GM18909 (cell line): ENCODE data around the gene NFATC2.

Experiments used
- ATAC-seq: cut with Tn5 transposase; IDR thresholded peaks from one replicate; pipeline ENCODE4 v1.9.1; 2021; ENCODE audit warnings: mild to moderate bottlenecking; ENCODE audit not compliant: unreplicated experiment, poor library complexity

The NFATC2 gene

DNA sequence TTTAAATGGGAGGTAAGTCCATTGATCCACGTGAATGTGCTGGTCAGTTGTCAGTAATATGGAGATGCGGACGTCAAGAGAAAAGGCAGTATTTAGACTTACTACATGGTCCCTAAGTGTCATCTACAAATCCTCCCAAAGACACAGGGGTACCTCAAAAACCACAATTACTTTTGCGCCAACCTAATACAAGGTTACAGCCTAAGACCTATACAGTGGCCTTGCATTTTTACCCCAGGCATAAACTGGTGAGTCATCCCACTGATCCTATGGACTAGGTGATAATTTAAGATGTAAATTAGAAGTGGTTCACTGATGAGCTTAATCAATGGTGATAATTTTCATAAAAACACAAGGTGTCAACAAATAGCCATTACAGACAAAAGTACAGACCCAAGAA, 141.0 kb downstream of the NFATC2 start:
- no peak for ATAC-seq

- peak; percentile 77 for ATAC-seq
These were observed 142.2 kb downstream of the NFATC2 start for GRCh38 chr20:51400051-51400926.

DNA sequence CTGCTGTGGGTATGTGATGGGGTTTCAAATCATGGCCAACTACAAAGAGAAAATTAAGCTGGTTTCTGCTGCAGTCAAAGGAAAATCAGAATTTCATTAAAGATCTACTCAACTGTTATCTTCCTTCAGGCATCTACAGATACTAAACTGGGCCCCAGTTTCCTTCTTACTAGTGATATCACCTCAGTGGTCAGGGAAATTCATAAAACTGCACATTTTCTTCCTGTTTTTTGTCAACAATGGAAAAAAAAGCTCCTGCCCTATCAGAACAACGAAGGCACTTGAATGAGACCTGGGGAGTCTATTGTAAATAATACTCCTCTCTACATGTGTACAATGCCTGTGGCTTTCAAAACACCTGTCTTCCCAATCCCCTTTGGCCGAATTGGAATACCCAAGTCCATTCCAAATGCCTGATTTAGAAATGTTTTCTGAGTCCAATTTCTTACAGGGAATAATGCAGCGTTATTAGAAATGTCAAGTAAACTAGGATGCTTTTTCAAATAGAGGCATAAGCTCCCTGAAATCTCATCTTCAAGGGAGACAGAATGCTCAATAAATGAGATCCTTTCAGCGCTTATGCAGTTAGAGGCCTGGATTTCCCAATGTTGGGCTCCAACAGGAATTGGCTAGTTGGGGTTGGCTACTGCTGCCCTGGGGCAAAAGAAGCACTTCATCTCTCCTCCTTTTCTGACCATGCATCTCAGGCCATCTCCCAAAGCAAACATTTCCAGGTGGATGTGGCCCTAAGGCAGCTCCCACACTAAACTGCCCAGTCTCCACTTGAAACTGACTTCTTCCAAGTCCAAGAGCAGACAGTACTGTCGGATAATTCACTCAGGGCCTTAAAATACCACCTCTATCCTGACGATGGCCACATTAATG, 143.3 kb downstream of the NFATC2 start:
- no peak for ATAC-seq

GRCh38 chr20:51398552-51398951, 144.0 kb downstream of the NFATC2 start:
- ATAC-seq: no peak

DNA sequence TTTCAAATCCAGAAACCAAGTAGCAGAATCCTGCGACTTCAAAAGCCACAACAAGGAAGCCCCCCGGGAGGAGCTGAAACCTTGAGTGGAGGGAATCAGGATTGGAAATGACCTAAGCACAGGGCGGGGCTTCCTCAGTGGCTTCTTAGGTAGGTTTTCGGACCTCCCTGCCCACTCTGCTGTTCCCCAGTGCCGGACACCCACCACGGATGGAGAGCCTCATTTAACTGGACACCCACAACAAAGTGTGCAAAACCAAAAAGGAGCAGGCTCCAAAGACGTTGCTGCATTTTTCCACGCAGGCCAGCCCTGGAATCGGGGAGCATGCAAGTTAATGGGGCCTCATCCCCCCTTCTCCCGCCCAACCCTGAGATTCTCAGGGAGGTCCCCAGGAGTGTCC, 144.4 kb downstream of the NFATC2 start:
- ATAC-seq: no peak

- ATAC-seq: no peak
These were observed 145.4 kb downstream of the NFATC2 start for GRCh38 chr20:51397137-51397536.

DNA sequence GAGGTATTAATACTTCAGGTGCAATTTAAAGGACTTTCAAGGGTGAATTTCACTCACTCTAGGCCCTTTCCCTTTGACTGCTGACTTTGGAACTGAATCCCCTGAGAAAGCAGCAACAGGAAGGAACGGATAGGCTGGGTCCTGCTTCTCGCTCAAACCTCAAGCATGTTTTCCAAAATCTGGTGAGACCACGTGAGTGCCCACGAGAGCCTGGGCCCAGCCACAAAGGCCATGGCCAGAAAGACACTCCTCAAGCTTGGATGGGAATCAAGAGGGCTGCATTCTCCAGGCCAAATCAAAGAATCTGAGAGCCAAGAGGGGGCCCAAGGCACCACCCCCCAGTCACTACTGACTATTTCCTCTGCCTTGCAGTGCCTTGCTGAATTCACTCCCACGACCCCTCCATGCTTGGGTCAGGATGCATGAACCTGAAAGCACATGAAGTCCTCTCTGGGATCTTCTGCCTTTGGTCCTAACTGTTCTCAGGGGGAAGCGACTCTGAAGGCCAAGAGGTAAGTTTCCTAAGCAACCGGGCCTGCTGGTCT, 146.1 kb downstream of the NFATC2 start:
- no peak for ATAC-seq

- no peak for ATAC-seq
These were observed 147.8 kb downstream of the NFATC2 start for GRCh38 chr20:51394706-51395105.

DNA sequence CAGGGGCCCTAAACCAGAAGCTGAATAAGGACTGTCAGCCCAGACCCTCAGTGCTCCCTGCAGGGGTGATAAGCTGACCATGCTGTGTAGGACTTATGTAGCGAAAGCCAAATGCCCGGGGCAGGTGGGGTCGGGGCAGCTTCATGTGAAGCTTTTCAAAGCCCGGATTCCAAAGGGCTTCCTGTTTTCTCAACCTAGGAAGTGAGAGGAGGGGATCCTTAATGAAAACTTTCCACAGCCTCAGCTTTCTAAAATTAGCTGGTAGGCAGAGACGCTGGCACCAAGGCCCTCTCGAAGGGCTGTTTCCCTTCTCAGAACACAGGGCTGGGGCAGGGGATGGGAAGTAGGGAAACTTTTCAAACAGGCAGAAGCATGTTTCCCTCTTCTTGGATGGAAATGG, 148.9 kb downstream of the NFATC2 start:
- no peak for ATAC-seq

DNA sequence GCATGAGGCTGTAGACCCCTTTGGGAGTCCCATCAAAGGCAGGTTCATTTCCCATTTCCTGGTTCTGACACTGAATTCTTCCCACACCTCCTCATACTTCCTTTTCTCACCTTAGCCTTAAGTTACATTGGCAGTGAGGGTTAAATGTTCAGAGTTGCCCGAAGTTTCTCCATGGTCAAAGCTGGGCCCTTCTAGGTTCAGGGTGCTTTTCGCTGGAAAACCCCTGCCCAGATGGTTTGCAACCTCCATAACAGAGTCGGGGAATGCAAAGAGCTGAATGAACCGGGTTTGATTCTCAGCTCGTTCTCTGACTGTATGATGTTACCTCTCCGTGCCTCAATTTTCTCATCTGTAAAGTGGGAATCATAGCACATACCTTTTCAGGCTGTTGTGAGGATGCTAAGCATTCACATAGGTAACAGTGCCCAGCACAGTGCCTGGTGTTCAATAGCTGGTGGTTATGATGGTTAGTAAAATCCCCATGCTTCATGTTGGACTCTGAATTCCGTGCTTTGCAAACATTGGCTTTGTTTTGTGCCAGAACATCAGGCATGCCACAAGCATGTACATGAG, 149.8 kb downstream of the NFATC2 start:
- ATAC-seq: no peak

DNA sequence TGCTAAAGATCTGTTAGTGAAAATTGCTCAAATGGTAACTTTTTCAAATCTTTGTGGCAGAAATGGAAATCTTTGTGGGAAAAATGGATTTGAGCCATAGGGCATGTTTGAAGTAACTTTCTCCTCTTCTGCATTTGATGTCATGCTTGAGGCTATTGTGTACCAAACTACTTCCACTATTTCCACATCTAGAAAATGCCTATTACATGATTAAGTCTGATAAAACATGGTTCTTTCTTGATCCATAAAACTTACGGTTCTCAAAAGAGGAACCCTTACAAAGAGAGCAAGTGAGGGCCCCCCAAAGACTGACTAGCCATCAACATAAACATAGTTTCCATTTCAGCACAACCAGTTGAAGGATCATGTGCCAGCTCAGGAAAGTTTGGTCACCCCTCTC, 150.6 kb downstream of the NFATC2 start:
- no peak for ATAC-seq

DNA sequence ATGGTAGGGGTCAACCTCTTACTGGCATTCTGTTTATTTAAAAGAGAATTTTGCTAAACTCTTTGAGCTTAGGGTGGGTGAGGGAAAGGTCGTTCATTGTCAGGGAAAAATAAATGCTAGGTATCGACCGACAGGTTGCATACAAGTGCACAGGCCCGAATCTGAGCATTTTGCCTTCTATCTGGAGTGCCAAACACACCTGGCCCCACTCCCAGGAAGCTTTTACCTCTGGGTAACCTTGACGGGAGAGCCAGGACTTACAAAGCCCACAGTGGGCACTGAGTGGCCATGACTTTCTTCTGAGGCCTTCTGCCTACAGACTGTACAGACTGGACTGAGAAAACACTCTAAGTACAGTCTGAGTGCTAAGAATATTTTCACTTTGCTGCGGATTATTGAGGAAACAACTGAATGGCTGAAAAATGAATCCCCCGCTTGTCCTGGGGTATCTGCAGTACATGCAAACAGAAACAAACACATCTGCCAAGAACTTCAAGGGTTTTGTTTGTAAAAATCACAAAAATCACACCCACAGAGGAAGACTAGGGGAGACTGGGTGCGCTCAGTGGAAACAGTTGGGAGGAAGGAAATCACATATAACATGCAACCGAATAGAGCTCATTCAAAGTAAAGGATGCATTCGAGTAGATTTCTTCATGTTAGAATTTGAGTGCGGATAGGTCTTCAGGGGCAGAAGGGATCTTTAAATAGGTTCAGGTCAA, 152.8 kb downstream of the NFATC2 start:
- no peak for ATAC-seq

- ATAC-seq: no peak
These were observed 153.6 kb downstream of the NFATC2 start for GRCh38 chr20:51388756-51389542.

GRCh38 chr20:51388227-51388626, 154.3 kb downstream of the NFATC2 start:
- no peak for ATAC-seq

GRCh38 chr20:51387125-51387875, 155.2 kb downstream of the NFATC2 start:
- no peak for ATAC-seq

DNA sequence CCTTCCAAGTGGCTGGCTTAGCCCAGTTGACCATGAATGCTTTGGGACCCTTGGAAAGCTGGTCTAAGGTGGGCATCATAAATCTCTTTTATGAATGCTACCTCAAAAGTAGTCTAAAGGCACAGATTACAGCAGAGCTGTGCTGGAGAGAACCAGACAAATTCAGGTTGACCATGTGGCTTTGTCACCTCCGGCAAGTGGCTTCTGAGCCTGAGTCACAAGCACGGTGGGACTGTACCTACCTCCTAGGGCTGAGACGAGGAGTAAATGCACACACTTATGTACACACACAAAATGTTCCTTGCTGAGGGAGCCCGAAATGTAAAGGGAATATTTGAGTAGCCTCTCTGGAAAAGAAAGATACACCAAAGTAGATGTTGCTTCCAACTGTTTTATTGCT, 155.9 kb downstream of the NFATC2 start:
- no peak for ATAC-seq

DNA sequence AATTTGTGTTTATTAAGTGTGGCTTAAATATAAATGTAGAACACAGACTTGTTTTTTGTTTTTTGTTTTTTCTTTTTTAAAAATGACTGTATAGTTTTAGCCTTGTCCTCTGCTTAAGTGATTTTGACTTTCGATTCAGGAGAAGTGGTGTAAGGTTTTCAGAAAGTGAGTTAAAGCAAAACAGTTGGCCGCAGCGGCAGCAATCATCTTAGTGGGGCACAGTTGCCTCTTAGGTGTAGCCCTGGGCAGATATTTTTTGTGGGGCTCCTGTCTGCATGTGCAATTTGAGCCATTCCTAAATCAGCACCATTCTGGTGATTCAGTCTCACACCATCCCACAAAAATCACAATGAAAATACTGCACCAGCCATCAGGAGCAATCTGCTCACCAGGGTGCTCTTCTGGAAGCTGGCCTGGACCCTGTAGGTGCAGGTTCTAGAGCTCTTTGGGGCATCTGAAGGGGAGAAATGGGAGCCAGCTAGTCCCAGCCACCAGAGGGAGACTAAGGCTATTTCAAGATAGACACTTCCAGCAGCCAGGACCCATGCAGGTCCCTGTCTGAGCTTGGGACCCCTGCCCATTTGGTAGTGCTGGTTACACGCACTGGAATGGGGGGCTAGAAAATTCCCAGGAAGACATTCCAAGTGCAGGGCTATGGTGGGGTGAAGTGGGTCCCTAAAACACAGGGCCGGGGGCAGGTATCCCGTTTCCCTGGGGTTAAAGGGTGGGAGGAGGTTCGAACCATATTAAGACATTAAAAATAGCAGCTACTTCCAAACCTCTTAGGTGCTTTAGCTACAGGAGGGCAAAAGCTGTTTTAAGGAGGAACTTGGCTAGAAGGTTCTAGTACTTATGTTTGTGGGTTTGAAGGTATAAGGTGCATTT, 156.6 kb downstream of the NFATC2 start:
- ATAC-seq: no peak

DNA sequence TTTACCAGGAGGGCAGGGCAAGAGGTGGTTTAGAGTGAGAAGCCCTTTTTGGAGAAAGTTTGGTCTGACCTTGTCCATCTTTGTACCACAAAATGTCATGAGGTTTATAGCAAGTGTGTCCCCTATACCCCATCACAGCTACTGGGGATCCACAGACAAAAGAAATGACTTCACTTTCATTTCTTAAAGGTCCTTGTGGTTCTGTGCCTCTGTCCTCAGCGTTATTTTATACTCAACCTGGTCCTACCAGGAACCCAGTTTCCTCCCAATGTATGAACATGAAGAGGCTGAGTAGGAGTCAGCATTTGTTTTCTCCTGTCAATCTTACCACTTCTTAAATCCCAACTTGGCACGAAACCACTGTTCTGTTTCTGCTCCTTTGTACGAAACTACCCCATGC, 157.6 kb downstream of the NFATC2 start:
- ATAC-seq: no peak
